HL-60 (cell line): ENCODE data around the gene USH2A.

ENCODE experiments used
- GABPA ChIP-seq: IDR thresholded peaks from 2 replicates; pipeline ENCODE4 v1.6.1; 2012; ENCODE audit warnings: low read depth
- TF ChIP-seq, protein P1 (sequence below): IDR thresholded peaks from one replicate; pipeline ENCODE4 v1.5.1; 2011; ENCODE audit warnings: low read length, control low read depth, inconsistent platforms; ENCODE audit not compliant: insufficient read depth

DNA sequence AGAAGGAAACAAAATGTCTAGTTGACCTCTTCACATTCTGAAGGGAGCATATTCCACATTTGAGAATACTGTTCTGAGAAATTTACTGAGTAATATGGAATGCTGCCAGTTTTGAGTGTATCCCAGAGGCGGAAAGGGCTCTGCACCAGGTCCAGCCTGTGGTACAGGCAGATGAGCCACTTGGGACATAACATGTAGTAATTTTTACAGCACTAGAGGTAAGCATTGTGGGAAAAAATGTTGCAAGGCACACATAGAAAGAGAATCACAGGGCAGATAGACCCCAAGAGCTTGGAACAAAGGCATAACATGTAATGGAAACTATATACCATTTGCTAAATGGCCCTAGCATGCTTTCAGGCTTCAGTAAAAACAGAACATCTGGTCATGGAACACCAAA is 228.5 kb downstream of the USH2A start:
- TF ChIP-seq, protein P1, sequence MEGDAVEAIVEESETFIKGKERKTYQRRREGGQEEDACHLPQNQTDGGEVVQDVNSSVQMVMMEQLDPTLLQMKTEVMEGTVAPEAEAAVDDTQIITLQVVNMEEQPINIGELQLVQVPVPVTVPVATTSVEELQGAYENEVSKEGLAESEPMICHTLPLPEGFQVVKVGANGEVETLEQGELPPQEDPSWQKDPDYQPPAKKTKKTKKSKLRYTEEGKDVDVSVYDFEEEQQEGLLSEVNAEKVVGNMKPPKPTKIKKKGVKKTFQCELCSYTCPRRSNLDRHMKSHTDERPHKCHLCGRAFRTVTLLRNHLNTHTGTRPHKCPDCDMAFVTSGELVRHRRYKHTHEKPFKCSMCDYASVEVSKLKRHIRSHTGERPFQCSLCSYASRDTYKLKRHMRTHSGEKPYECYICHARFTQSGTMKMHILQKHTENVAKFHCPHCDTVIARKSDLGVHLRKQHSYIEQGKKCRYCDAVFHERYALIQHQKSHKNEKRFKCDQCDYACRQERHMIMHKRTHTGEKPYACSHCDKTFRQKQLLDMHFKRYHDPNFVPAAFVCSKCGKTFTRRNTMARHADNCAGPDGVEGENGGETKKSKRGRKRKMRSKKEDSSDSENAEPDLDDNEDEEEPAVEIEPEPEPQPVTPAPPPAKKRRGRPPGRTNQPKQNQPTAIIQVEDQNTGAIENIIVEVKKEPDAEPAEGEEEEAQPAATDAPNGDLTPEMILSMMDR: no peak
- TF ChIP-seq GABPA: no peak
